ENCODE measurements around the gene RAB11FIP4.

The RAB11FIP4 gene

GRCh38 chr17:31387438-31387837 lies 4.0 kb upstream of the RAB11FIP4 start:
- no peak for DNase-seq (ENCODE audit: low spot score)

GRCh38 chr17:31388351-31388750 lies 3.1 kb upstream of the RAB11FIP4 start:
- DNase-seq (ENCODE audit: low spot score), result no peak

- DNase-seq (ENCODE audit: low spot score), result no peak
These were observed 2.5 kb upstream of the RAB11FIP4 start for GRCh38 chr17:31388770-31389656.

- no peak for DNase-seq (ENCODE audit: low spot score)
These were observed 1.7 kb upstream of the RAB11FIP4 start for GRCh38 chr17:31389657-31390381.

- no peak for DNase-seq (ENCODE audit: low spot score)
These were observed 1.1 kb upstream of the RAB11FIP4 start for GRCh38 chr17:31390426-31390747.

GRCh38 chr17:31390748-31391495 lies 553 bp upstream of the RAB11FIP4 start:
- DNase-seq (ENCODE audit: low spot score), result no peak

- DNase-seq (ENCODE audit: low spot score), result peak; percentile 59
These were observed 754 bp downstream of the RAB11FIP4 start for GRCh38 chr17:31392002-31392855.

- no peak for DNase-seq (ENCODE audit: low spot score)
These were observed 1.6 kb downstream of the RAB11FIP4 start for GRCh38 chr17:31392856-31393748.

- DNase-seq (ENCODE audit: low spot score), result no peak
These were observed 2.3 kb downstream of the RAB11FIP4 start for GRCh38 chr17:31393749-31394146.

- peak; percentile 78 for DNase-seq (ENCODE audit: low spot score)
These were observed 3.1 kb downstream of the RAB11FIP4 start for GRCh38 chr17:31394544-31394943.

GRCh38 chr17:31397256-31397939 lies 5.9 kb downstream of the RAB11FIP4 start:
- no peak for DNase-seq (ENCODE audit: low spot score)

GRCh38 chr17:31398381-31399311 lies 7.2 kb downstream of the RAB11FIP4 start:
- DNase-seq (ENCODE audit: low spot score), result no peak

GRCh38 chr17:31400481-31400950 lies 9.0 kb downstream of the RAB11FIP4 start:
- DNase-seq (ENCODE audit: low spot score), result no peak

GRCh38 chr17:31401456-31402254 lies 10.2 kb downstream of the RAB11FIP4 start:
- DNase-seq (ENCODE audit: low spot score), result no peak

- DNase-seq (ENCODE audit: low spot score), result no peak
These were observed 12.8 kb downstream of the RAB11FIP4 start for GRCh38 chr17:31404028-31404949.

GRCh38 chr17:31405890-31406371 lies 14.5 kb downstream of the RAB11FIP4 start:
- no peak for DNase-seq (ENCODE audit: low spot score)

GRCh38 chr17:31408586-31408985 lies 17.1 kb downstream of the RAB11FIP4 start:
- DNase-seq (ENCODE audit: low spot score), result no peak
